GM21528 (cell line): Measurements from ENCODE around the gene PCYT1A.

Experiments
- ATAC-seq: cut with Tn5 transposase; IDR thresholded peaks from one replicate; pipeline ENCODE4 v1.9.1; 2021; ENCODE audit warnings: mild to moderate bottlenecking, moderate library complexity; ENCODE audit not compliant: unreplicated experiment, low FRiP score

The PCYT1A gene

DNA sequence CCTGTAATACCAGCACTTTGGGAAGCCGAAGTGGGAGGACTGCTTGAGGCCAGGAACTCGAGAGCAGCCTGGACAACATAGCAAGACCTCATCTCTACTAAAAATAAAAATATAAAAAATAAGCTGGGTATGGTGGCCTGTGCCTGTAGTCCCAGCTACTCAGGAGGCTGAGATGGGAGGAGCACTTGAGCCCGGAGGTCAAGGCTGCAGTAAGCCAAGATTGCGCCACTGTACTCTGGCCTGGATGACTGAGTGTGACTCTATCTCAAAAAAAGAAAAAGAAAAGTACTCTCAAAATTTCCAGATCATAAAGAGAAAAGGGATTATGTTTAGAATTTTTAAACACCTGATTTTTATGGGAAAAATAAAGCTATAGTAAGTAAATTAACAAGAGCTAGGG is 47.1 kb downstream of the PCYT1A start:
- ATAC-seq, result no peak

DNA sequence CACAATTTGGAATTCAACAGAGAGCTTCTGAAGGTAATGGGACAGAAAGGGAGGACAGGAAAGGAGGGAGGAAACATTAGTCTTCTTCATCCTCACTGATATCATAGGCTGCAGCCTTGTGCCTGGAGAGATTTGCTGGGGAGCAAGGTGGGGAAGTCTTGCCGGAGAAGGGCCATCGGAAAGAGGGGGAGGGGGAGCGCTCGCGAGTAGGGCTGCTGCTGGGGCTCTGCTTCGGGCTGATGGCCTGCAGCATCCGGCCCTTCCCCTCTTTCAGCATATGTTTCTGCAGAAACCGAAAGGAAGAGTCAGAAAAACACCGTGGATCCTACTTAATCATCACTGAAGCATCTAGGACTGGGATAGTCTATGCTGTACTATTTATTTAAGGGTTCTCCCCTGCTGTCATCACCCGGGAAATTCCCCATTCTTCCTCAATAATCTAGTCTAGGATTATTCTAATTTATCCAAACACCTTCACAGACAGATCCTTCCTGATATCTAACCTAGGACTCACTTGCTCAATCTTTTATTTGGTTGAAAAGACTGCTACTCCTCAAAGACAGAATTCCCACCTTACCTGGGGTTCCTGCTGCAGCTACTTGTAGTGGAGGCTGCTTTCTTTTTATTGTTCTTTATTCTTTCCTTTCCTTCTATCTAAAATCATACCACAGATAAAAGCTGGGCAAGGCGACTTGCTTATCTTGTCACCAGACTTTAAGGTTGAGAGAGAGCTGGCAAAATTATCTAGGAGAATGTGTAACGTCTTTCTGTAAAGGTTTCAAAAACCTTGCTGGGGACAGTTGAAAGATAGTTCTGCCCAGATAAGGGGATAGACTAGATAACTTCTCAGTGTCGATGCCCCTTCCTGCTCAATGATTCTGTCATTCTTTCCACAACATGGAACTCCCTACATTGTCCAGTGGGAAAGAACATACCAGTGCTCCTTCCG is 48.6 kb downstream of the PCYT1A start:
- no peak for ATAC-seq

- ATAC-seq, result no peak
Measured at GRCh38 chr3:196237203-196237602, 50.3 kb downstream of the PCYT1A start.

GRCh38 chr3:196236223-196236622 is 51.3 kb downstream of the PCYT1A start:
- ATAC-seq, result no peak

DNA sequence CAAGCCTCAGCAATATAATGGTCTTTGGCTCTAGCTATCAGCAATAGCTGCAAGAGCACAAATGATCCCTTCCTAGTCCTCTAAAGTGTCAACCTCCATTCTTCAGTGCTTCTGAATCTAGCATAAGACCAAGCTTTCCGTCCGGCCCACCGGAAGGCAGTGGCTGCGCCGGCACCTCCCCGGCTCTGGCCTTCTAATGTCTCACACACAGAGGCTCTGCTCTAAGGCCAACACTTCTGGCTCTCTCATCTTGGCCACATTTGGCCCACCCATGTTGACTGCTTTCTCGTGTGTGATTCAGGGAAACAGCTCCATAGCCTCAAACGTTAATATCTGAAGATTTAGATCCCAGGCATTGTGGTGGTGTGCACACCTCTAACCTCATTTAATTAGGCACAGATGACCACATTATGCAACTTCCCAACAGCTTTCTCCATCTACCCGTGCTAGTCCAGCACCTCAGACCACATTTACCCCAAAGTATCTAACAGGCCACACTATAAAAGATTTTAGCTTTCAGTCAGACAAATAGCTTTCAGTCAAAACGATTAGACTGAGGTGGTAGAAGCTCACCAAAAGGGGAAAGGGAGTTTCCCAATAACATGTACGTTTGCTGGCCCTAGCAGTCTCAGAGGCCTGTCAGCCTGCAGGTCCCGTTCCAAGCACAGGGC is 51.9 kb downstream of the PCYT1A start:
- no peak for ATAC-seq

DNA sequence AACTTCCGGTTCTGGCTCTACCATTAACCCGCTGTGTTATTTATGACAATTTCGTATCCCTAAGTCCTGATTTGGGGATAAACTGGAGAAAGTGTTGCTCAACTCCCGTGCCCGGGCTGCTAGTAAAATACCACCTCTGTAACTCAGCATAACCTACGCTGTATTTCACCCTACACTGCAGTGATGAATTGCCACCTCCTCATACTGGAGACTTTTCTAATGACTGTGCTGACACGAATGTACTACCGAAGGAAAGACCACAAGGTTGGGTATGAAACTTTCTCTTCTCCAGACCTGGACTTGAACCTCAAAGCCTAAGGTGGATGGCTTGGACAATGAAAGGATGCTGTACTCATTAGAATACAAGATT is 54.7 kb downstream of the PCYT1A start:
- ATAC-seq, result no peak

DNA sequence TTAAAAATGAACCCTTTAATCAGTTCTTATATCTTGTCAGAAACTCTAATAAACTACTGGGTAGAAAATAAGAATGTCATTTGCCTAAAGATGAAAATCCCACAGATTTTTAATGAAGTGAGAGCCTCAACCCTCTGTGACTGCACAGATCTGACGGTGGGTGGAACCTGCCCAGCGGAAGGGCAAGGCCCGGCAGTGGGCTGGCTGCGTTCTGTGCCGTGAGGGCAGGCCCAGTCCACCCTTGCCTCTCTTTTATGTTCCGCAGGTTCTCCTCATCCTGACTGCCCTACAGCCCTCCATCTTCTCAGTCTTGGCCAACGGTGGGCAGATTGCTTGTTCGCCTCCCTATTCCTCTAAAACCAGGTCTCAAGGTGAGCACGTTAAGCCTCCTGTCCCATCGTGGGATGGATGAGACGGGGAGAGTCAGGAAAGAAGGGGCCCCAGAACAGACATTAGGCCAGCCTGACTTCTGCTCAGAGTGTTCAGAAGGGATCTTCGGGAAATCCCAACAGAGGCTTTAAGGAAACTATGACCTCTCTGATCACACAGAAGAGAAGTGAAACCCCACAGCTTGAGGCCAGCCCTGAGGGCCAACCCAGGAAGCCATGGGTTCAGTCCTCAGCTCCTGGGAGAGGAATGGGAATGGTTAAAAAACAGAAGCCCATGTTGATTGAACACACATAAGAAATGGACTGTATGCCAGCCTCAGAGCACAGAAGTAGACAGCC is 55.2 kb downstream of the PCYT1A start:
- ATAC-seq, result no peak

GRCh38 chr3:196227629-196228493 is 59.7 kb downstream of the PCYT1A start:
- no peak for ATAC-seq

GRCh38 chr3:196227121-196227561 is 60.4 kb downstream of the PCYT1A start:
- no peak for ATAC-seq

- no peak for ATAC-seq
Measured at GRCh38 chr3:196225763-196226364, 61.7 kb downstream of the PCYT1A start.

DNA sequence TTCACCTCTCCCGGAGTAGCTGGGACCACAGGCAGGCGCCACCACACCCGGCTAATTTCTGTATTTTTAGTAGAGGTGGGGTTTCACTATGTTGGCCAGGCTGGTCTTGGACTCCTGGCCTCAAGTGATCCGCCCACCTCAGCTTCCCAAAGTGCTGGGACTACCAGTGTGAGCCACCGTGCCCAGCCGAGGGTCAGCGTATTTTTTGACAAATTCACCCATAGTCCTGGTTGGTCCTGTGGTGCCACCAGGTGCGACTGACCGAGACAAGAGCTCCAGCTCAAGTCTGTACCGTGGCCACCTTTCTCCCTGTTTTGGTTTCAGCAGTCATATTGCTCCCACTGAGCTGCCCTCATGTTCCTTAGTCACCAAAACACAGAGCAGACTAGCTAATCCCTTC is 62.4 kb downstream of the PCYT1A start:
- ATAC-seq, result no peak

DNA sequence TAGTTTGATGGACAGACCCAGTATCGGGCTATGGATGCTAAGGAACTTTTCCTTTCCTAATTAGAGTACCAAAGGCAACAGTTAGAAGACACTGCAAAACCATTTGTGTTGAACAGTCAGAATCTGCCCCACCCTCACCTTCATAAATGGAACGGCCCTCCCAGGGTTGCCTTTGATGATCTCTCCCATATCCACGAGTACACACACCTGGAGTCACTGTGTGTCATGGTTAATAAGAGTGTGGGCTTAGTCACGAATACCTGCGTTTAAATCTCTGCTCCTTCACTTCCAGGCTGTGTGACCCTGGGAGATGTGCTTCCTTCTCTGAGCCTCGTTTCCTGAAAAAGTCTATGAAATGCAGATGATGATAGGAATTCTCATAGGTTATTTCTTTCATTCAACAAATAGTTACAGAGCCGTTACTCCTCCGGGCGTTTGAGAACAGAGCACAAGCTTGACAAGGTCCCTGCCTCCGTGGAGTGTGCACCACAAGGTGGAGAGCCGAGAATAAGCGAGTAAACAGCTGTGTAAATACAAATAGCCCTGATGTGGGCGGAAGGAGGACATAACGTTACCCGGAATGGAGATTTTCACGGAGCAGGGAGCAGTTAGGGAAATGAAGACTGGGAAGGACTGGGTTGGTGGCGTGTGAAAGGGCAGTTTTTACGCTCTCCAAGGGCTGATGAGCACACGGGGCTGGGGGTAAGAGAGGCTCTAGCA is 64.5 kb downstream of the PCYT1A start:
- no peak for ATAC-seq

- ATAC-seq, result no peak
Measured at GRCh38 chr3:196220991-196221390, 66.5 kb downstream of the PCYT1A start.

DNA sequence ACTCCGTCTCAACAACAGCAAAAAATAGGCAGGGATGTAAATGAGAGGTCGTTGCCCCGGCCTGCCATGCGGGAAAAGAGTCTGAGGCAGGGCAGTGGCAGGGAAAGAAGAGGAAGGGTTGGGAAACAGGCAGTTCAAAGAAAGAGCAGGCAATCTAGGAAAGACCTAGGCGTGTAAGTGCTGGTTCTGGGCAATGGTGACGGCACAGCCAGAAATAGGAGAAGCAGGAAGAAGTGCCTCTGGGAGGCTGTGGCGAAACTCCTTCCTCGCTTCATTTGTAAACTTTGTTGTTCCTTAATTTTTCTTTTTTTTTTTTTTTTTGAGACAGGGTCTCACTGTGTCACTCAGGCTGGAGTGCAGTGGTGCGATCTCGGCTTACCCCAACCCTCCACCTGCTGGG is 66.9 kb downstream of the PCYT1A start:
- ATAC-seq, result no peak

DNA sequence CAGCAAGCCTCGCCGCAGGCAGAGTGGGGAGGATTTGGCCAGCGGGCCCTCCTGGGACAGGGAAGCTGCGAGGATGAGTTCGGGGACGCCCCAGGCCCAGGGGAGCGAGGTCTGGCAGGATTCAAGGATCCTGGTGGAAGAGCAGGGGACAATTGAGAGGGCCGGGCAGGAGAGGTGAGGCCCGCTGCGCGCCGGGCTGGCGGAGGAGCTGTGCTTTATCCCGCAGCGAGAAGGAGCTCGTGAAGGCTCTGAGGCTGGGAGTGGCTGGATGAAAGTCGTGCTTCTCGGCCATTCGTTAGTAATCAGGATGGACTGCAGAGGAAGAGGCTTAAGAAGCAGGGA is 67.6 kb downstream of the PCYT1A start:
- peak; percentile 3 for ATAC-seq

DNA sequence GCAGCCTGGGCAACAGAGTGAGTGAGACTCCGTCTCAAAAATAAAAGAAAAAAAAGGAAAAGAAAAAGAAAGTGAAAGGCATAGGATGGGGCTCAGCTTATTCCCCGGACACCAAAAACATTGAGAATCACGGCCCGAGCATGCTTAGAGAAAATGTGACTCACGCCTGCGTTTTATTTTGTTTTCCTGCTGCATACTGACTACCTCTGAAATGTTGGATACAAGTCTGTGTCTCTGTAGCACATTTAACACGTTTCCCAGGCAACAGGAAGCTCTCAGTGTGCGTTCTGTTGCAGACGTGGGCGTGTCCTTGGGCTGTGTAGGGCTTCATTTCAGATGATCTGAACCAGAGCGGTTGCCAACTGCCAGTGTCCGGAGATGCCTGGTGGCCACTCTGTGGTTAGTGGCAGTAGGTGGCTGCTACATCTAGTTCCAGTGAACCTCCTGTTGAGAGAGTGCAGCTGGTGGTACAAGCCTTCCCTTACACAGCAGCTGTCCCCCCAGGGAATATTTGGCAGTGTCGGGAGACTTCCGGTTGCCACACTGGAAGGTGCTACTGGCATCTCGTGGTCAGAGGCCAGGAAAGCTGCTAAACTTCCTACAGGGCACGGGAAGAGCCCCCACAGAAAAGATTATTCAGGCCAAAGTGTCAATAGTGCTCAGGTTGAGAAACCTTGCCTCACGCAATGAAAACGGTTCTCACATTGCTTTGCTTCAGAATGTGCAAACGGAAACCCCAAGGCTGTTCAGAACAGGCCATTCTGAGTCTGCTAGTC is 68.1 kb downstream of the PCYT1A start:
- peak; percentile 68 for ATAC-seq

GRCh38 chr3:196218155-196218712 is 69.3 kb downstream of the PCYT1A start:
- ATAC-seq, result no peak
